ENCODE data around the gene NIPAL3.

The NIPAL3 gene

DNA sequence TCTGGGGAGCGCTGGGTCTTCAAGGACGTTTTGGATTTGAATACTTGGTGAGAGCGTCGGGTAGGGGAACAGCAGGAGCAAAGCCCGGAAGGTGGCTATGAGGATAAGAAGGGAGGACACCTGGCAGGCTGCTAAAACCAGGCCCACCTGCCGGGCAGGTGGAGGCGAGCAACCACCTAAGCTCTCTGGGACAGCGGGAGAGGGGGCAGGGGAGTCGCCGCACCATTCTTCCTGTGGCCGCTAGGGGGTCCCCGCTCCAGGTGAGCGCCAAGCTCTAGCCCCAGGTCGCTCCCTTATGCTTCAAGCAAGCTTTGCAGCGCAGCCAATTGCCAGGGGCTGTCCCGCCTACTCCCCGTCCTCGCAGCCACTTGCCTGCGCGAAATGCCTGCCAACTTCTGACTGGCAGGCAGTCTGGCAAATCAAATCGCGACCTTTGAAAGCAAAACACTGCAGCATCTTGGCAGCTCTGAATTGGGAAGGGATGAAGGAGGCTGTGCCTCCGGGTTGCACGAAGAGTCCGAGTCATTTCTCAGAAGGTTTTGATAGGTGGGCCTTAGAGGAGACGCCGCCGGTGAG is at the start of gene NIPAL3:
TSS of gene NIPAL3 (plus strand) at position 469 of the 576 bp plus-strand sequence. CDS start 3,746 bp downstream, outside the sequence.
- H3K4me3 ChIP-seq (ENCODE audit: control insufficient read depth, low read depth, low read length) = peak within 1 kb of the TSS; percentile 78
- peak; percentile 97 for DNase-seq (ENCODE audit: low read depth)
- TF ChIP-seq, protein P1, sequence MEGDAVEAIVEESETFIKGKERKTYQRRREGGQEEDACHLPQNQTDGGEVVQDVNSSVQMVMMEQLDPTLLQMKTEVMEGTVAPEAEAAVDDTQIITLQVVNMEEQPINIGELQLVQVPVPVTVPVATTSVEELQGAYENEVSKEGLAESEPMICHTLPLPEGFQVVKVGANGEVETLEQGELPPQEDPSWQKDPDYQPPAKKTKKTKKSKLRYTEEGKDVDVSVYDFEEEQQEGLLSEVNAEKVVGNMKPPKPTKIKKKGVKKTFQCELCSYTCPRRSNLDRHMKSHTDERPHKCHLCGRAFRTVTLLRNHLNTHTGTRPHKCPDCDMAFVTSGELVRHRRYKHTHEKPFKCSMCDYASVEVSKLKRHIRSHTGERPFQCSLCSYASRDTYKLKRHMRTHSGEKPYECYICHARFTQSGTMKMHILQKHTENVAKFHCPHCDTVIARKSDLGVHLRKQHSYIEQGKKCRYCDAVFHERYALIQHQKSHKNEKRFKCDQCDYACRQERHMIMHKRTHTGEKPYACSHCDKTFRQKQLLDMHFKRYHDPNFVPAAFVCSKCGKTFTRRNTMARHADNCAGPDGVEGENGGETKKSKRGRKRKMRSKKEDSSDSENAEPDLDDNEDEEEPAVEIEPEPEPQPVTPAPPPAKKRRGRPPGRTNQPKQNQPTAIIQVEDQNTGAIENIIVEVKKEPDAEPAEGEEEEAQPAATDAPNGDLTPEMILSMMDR (IDR thresholded peaks at IDR 0.05; ENCODE audit: control insufficient read depth, insufficient read depth, low read depth, low read length, missing control alignments) = peak; percentile 78

DNA sequence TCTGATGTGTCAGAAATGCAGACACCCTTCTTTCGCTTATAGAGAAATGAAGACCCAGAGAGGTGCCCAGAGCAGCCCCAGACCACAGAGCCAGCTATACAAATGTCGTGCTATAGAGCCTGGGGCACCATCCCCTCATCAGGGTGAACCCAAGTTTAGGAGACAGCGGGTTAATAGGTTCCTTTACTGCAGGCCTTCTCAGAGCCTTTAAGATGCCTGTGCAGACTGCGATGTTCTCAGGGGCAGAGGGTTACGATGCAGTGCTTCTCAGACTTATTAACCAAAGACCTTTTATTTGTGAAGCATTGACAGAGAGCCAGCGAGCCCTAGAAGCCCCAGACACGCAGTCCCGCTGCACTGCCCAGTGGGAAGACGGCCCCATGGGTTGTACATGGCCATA is 48.9 kb upstream of the NIPAL3 start:
- H3K4me3 ChIP-seq (ENCODE audit: control insufficient read depth, low read depth, low read length) = no peak overlapping the region
- no peak for DNase-seq (ENCODE audit: low read depth)
- TF ChIP-seq, protein P1 (IDR thresholded peaks at IDR 0.05; ENCODE audit: control insufficient read depth, insufficient read depth, low read depth, low read length, missing control alignments) = no peak

DNA sequence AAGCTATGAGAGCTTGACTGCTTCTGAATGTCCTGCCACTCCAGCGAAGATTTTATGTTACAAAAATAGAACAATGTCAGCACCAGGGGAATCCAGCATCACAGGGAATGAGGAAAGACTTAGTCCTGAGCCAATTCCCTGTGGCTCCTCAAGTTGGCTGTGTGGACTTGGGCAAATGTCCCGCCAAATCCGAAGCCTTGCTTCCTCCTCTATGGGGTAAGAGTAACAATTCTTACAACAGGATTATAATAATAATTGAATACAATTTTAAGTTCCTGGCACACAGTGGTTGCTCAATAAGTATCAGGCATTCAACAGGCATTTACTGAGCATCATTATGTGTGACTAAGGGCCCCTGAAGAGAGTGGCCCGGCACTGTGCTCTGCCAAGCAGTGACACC is 46.4 kb upstream of the NIPAL3 start:
- TF ChIP-seq, protein P1 (IDR thresholded peaks at IDR 0.05; ENCODE audit: control insufficient read depth, insufficient read depth, low read depth, low read length, missing control alignments) = no peak
- H3K4me3 ChIP-seq (ENCODE audit: control insufficient read depth, low read depth, low read length) = no peak overlapping the region
- peak; percentile 51 for DNase-seq (ENCODE audit: low read depth)

DNA sequence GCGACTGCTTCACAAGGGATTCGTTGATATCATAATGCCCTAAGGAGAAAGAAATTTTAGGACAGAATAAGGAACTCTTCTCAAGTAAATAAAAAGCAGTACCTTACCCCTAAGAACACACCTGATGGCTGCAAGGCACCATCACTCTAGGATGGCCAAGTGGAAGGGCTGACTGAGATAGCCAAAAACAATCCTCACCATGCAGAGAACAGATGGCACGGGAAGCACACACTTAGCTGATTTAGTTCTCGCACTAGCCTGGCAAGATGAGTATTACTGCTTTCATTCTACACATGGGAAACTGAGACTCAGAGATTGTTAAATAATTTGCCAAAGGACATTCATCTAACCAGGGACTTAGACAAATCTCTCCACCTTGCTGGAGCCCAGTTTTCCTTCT is 45.8 kb upstream of the NIPAL3 start:
- TF ChIP-seq, protein P1 (IDR thresholded peaks at IDR 0.05; ENCODE audit: control insufficient read depth, insufficient read depth, low read depth, low read length, missing control alignments) = no peak
- DNase-seq (ENCODE audit: low read depth) = no peak
- no peak overlapping the region for H3K4me3 ChIP-seq (ENCODE audit: control insufficient read depth, low read depth, low read length)

DNA sequence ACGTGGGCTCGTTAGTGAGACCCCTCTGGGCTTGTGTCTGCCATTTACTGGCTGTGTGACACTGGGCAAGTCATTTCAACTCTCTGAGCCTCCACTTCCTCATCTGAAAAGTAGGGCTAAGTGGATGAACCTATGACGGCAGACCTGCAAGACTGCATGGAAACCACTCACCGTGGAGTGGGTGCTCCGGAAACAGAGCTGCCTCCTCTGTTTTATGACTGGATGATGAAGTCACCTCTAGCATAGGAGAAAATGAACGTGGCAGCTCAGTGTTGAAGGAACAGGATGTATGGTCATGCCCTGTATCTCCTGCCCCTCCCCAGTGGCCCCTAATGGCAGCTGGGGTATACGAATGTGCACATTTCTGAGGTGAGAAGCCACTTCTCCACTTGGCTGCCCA is 42.6 kb upstream of the NIPAL3 start:
- DNase-seq (ENCODE audit: low read depth) = no peak
- TF ChIP-seq, protein P1 (IDR thresholded peaks at IDR 0.05; ENCODE audit: control insufficient read depth, insufficient read depth, low read depth, low read length, missing control alignments) = no peak
- H3K4me3 ChIP-seq (ENCODE audit: control insufficient read depth, low read depth, low read length) = no peak overlapping the region

DNA sequence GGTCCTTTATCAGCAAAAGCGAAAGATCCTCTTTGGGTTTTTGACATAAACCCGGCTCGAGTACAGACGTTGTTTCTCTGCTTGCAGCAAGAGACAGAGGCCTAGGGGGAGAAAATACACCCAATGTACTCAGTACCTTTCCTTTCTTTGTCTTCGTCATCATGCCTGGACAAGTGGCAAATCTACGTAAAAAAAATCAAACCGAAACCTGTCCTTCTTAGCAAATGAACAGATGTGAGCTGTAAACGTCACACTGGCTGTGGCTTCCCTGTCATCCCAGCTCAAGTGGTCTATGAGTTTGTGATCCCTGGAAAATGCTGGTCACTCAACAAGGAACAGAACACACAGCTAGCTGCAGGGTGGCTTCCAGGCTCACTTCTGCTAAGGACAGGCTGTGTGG is 41.9 kb upstream of the NIPAL3 start:
- H3K4me3 ChIP-seq (ENCODE audit: control insufficient read depth, low read depth, low read length) = no peak overlapping the region
- DNase-seq (ENCODE audit: low read depth) = no peak
- TF ChIP-seq, protein P1 (IDR thresholded peaks at IDR 0.05; ENCODE audit: control insufficient read depth, insufficient read depth, low read depth, low read length, missing control alignments) = no peak

Data from AG09309 (cell line).